Urinary bladder (tissue), 4 donors: ENCODE results near the gene RHOT1. TPM values are rescaled to one million over a fixed set of nuclear protein-coding genes. Genes with fewer than 3 reads are reported as not detected.
"Not testable (repeated sequence)": the region's sequence is repeated elsewhere in the genome, so short reads cannot be mapped to it uniquely, and the experiment has no call there.

Experiments used
- DNase-seq: peaks from one replicate; pipeline ENCODE4 v3.0.0-alpha.2; 2015; ENCODE audit errors: extremely low spot score
- H3K27ac ChIP-seq: one replicate; pipeline ENCODE4 v1.5.1; 2013; ENCODE audit warnings: low read depth, mild to moderate bottlenecking, moderate library complexity
- H3K36me3 ChIP-seq: one replicate; pipeline ENCODE4 v1.6.1; 2013; ENCODE audit warnings: mild to moderate bottlenecking, moderate library complexity; ENCODE audit not compliant: insufficient read depth
- H3K4me1 ChIP-seq: one replicate; pipeline ENCODE4 v1.6.1; 2013; ENCODE audit warnings: mild to moderate bottlenecking, moderate library complexity; ENCODE audit not compliant: insufficient read depth
- H3K4me3 ChIP-seq: one replicate; pipeline ENCODE4 v1.5.1; 2013; ENCODE audit warnings: low read depth, low read length
- WGBS: extraction: QIAGEN DNeasy Blood & Tissue Kit; methylation state at CpG from one replicate; pipeline ENCODE4 v1.1.7; 2013; 5-methylcytosine and 5-hydroxymethylcytosine counted together
- polyA plus RNA-seq: library from polyadenylated mRNA; stranded (reverse); fragments of 200-250 nt; gene quantifications from one replicate; pipeline ENCODE4 v1.2.3, GENCODE V29; 2013
- total RNA-seq: library from RNA; depleted of rRNA; stranded (reverse); fragments of >200 nt; gene quantifications from one replicate; pipeline ENCODE4 v1.2.3, GENCODE V29; 2014
- donor health status: healthy with polysubstance abuse.
- donor health status: healthy.

The RHOT1 gene
- total and polyA plus RNA-seq, 2 donors, result 35.8 to 81.4 TPM

GRCh38 chr17:32240750-32241149, 98.4 kb downstream of the RHOT1 start:
- Histone ChIP-seq H3K27ac (no peak overlapping the region), H3K4me3 (no peak overlapping the region), H3K36me3 (no peaks in the 10 kb centered on the region), H3K4me1 (no peaks in the 10 kb centered on the region)
- no peak for DNase-seq
- 60% methylated on average over 8 of the region's 8 CpGs for WGBS

GRCh38 chr17:32241640-32242039, 99.3 kb downstream of the RHOT1 start:
- DNase-seq, result no peak
- 79% methylated on average over 1 of the region's 1 CpG for WGBS
- no peak overlapping the region for H3K27ac ChIP-seq
- H3K36me3 ChIP-seq, result no peaks in the 10 kb centered on the region
- H3K4me1 ChIP-seq, result no peaks in the 10 kb centered on the region
- H3K4me3 ChIP-seq, result no peak overlapping the region

DNA sequence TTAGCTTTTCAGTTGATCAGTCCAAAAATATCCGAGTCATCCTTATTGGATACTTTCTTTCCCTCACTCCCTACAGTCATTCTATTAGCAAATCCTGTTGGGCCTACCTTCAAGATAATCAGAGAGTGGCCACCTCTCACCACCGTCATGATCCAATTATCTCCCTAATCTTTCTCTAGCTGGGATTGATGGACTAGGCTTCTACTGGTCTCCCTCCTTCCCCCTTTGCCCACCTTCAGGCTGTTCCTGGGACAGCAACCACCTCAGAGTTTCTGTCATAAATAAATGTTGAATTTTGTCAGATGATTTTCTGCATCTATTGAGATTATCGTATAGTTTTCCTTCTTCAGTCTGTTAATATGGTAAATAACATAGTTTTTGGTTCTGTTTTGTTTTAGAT, 107.2 kb downstream of the RHOT1 start:
- H3K4me3 ChIP-seq, result no peak overlapping the region
- H3K36me3 ChIP-seq, result no peaks in the 10 kb centered on the region
- 81% methylated on average over 3 of the region's 3 CpGs for WGBS
- H3K4me1 ChIP-seq, result no peaks in the 10 kb centered on the region
- DNase-seq, result no peak
- no peak overlapping the region for H3K27ac ChIP-seq

DNA sequence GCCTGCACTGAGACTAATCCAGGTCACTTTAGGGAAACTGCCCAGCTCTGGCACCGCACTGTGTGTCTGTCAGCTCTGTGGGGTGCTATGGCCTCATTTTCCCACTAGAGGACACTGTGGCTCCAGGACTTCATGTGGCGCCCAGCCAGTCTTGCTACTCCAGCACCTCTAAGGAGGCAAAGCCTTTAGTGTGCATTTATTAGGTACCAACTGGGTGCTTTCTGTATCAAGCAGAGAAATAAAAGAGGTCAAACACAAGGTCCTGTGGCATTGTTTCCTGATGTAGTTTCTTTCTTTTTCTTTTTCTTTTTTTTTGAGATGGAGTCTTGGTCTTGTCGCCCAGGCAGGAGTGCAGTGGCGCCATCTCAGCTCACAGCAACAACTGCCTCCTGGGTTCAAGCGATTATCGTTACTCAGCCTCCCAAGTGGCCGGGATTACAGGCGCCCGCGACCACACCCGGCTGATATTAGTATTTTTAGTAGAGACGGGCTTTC, 110.9 kb downstream of the RHOT1 start:
- no peaks in the 10 kb centered on the region for H3K36me3 ChIP-seq
- no peak for DNase-seq
- H3K27ac ChIP-seq, result no peak overlapping the region
- no peaks in the 10 kb centered on the region for H3K4me1 ChIP-seq
- H3K4me3 ChIP-seq, result no peak overlapping the region
- WGBS, result 62% methylated on average over 12 of the region's 12 CpGs

DNA sequence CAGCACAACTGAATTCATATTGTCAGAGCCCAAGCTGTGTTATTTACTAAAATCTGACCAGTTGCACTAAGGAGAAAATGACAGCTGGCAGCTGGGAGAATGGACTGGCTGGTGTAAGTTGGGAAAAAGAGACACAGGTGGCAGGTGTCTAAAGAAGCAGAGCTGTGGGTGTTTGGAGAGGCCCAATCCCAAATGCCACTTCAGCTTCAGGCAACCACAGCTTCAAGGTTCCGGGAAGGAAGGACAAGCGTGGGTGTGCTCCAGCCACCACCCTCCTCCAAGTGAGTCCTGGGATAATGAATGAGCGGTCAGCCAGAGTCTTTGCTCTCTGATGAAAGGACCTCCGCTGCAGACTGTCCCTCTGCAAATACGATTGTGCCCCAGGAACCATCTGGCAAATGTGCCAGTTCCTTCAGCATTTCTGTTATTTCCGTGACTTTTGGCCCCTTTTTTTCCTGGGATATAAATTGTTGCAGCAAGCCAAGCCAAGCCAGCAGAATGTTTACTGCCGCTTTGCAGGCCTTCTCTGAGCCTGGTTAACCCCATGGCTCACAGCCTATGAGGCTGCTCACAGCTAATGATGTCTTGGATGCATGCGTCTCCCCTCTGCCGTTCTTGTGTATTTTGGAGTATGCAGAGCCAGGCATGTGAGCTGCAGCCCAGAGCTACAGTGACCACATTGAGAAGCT, 113.9 kb downstream of the RHOT1 start:
- Histone ChIP-seq H3K27ac (no peak overlapping the region), H3K4me1 (no peaks in the 10 kb centered on the region), H3K36me3 (no peaks in the 10 kb centered on the region), H3K4me3 (no peak overlapping the region)
- no peak for DNase-seq
- 41% methylated on average over 9 of the region's 9 CpGs for WGBS

DNA sequence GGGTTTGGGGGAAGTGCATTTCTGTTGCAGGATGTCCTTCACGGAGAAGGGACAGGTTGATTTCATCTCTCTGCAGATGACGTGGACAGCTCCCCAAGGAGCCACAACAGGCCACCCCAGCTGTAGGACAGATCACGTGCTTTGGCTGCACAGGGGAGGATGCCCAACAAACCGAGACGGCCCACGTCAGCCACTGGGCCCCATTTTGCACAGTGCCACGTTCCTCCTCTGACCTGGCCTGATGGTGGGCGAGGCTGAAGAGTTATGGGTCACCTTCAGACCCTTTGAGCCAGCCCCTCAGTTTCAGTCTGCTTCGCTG, 114.4 kb downstream of the RHOT1 start:
- no peak for DNase-seq
- Histone ChIP-seq H3K4me3 (no peak overlapping the region), H3K36me3 (no peaks in the 10 kb centered on the region), H3K4me1 (no peaks in the 10 kb centered on the region), H3K27ac (no peak overlapping the region)
- WGBS, result 65% methylated on average over 9 of the region's 9 CpGs

DNA sequence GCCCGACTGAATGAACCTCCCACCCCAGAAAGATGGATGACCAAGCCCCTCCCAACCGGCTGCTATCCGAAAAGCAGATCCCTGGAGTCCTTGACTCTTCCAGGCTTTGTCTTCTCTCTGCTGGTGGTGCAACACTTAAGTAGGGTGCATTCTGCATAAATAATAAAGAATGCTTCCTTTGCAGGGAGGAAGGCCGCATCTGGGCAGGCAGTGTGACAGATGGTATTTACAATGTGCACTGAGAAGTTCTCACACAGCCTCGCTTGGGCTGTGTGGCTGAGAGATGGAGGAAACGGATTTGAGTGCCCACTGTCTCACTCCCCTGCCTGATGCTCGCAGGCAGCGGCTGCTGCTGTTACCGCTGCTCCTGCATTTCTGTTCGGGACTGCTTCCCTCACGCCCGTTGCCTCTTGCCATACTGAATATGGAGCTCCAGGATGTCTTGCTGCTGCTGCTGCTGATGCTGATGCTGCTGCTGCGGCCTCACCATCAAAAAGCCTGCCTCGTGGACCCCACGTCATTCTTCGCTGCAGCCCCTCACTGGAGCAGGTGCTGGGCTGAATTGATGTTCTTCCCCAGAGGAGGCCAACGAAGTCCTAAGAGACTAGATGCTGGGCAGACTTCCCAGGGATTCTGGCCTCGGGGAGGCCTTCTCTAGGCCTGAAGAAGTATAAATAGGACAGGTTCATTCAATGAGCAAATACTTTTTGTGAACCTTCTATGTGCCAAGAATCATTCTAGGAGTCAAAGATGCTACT, 116.3 kb downstream of the RHOT1 start:
- Histone ChIP-seq H3K27ac (no peak overlapping the region), H3K4me3 (no peak overlapping the region), H3K4me1 (no peaks in the 10 kb centered on the region), H3K36me3 (no peaks in the 10 kb centered on the region)
- WGBS, result 75% methylated on average over 18 of the region's 18 CpGs
- no peak for DNase-seq

DNA sequence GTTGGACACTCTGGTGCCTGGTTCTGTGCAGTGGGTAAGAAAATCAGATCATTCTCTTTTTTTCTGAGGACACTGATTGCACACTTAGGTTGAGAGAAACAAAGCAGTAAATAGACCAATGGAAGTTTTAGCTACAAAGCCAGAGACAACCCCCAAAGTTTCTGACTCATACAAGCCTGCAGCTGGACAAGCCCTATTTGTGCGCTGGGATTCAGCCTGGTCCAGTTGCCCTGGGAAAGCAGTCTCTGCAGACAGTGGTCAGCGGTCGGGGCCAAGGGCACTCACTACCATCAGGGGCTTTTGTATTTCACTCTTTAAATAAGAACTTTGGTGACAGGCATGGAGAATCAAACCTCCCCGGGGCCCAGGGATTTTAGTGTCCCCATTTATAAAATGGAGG, 117.3 kb downstream of the RHOT1 start:
- Histone ChIP-seq H3K36me3 (no peaks in the 10 kb centered on the region), H3K27ac (no peak overlapping the region), H3K4me1 (no peaks in the 10 kb centered on the region), H3K4me3 (no peak overlapping the region)
- WGBS, result 61% methylated on average over 4 of the region's 4 CpGs
- no peak for DNase-seq

GRCh38 chr17:32261417-32261736, 119.1 kb downstream of the RHOT1 start:
- WGBS, result 31% methylated on average over 7 of the region's 7 CpGs
- Histone ChIP-seq H3K4me1 (no peaks in the 10 kb centered on the region), H3K4me3 (no peak overlapping the region), H3K27ac (no peak overlapping the region), H3K36me3 (no peaks in the 10 kb centered on the region)
- DNase-seq, result no peak

DNA sequence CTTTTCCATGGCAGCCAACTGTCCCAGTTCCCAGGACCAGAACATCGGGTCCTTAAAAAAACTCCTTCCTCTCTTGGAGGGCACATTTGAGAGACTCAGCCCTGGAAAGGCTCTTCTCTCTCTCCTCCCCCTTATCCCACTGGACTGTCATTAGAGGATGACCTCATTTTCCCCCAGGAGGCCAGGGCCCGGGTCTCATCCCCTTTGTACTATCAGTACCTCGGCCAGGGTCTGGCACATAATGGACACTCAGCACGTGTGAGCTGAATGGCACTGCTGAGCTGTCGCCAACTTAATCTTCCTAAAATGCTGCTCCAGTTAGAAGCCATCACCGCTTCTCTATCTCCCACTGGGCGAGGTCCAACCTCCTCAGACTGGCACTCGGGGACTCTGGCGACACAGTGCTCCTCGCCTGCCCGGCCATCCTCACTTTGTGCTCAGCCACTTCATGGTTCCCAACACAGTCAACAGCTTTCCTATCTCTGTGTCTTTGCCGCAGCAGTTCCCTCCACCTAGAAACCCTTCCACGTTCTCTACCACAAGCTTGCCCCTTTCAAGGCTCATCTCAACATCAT, 119.7 kb downstream of the RHOT1 start:
- Histone ChIP-seq H3K4me1 (no peaks in the 10 kb centered on the region), H3K36me3 (no peaks in the 10 kb centered on the region), H3K27ac (no peak overlapping the region), H3K4me3 (no peak overlapping the region)
- 77% methylated on average over 13 of the region's 13 CpGs for WGBS
- no peak for DNase-seq

GRCh38 chr17:32263515-32263914, 121.2 kb downstream of the RHOT1 start:
- not testable (repeated sequence) for DNase-seq, H3K36me3 ChIP-seq, H3K27ac ChIP-seq, H3K4me1 ChIP-seq, H3K4me3 ChIP-seq
- 96% methylated on average over 17 of the region's 17 CpGs for WGBS

DNA sequence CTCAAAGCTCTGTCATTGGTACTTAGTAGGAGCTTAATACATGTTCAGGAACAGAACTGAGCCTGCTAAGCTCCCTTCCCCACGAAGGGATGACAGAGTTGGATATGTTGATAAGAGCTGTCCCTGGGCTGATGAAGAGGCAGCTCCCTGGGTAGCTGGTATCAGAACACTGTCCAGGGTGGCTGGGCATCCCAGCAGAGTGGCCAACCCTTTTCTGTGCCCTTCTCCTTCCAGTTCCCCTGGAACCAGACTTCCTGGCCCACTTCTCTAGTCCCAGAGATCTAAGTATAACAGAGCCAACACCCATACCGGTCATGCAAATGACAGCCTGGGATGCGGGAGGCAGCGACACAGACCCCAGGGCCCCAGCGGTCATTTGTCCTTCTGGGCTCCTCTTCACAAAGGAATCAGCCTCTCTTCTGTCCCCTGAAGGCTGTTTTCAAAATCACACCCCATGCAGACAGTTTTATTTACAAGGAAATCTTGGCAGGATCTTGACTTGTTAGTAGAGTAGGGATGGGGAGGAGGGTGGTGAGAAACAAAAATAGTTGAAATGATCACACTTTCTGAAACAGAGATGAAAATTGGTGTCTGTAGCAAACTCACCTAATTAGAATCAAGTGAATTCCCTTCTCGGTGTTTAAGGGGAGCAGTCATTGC, 122.0 kb downstream of the RHOT1 start:
- H3K27ac ChIP-seq, result no peak overlapping the region

DNA sequence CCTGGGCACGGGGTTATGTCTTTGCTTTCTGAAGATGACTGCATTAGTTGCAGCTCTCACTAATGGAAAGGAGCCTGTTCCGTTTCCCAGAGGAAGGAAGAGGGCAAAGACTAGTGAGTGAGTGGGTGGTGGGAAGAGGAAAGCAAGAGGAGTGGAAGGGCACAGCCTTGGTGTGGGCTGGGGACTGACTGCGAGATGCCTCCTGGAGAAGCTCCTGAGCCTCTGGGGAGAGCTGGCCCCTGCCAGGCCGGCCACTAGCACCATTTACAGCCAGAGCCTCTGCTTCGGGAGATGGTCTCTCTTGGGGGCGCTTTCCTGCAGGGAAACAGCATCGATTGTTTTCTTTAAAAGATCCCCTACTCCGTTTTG, 122.5 kb downstream of the RHOT1 start:
- Histone ChIP-seq H3K36me3 (no peaks in the 10 kb centered on the region), H3K4me3 (no peak overlapping the region), H3K27ac (no peak overlapping the region), H3K4me1 (peaks cover 2% of the 10 kb centered on the region)
- WGBS, result 23% methylated on average over 8 of the region's 8 CpGs
- DNase-seq, result no peak

More for the DNA sequence above, 122.0 kb downstream of the RHOT1 start:
- Histone ChIP-seq H3K4me1 (peaks cover 2% of the 10 kb centered on the region), H3K36me3 (no peaks in the 10 kb centered on the region), H3K4me3 (no peak overlapping the region)
- DNase-seq, result no peak
- WGBS, result 34% methylated on average over 6 of the region's 6 CpGs
